GM21447 (cell line): ENCODE data around the gene BHLHE40.
"Not testable (repeated sequence)": the region's sequence is repeated elsewhere in the genome, so short reads cannot be mapped to it uniquely, and the experiment has no call there.

ENCODE experiments used
- ATAC-seq: cut with Tn5 transposase; IDR thresholded peaks from one replicate; pipeline ENCODE4 v1.9.1; 2021; ENCODE audit not compliant: unreplicated experiment

The BHLHE40 gene

GRCh38 chr3:4959180-4959579 lies 20.1 kb upstream of the BHLHE40 start:
- no peak for ATAC-seq

- ATAC-seq, result not testable (repeated sequence)
Observed at GRCh38 chr3:4961865-4962264, 17.4 kb upstream of the BHLHE40 start.

DNA sequence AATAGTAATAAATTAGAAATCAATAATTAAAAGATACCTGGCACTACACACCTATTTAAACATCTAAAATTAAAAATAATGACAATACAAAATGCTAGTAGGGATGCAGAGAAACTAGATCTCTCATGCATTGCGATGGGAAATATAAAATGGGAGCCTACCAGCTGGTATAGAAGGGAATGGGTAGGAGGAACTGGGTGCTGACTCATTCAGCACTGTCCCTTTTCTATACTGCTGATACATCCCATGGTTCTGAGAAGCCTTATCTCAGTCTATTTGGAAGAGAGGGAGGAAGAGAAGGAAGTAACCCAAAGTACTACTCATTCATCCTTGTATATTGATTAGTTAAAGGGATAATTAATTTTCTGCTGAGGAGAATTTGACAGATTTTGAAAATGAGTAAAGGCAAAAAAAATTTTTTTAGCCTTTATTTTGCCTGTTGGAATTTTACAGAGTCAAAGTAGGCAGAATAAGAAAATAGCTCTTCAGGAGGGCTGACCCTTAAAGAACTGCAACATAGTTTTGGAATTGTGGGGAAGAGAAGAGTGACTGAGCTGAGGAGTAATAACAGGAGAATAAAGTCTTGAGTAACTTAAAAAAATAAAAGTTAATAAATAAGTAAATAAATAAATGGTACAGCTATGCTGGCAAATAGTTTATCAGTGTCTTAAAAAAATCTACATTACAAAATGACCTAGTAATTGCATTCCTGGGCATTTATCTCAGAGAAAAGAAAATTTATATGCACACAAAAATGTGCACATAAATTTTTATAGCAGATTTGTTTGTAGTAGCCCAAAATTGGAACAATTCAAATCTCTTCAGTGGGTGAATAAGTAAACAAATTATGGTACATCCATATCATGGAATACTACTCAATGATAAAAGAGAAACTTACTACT lies 15.3 kb upstream of the BHLHE40 start:
- no peak for ATAC-seq

- not testable (repeated sequence) for ATAC-seq
Observed at GRCh38 chr3:4966006-4966405, 13.2 kb upstream of the BHLHE40 start.

DNA sequence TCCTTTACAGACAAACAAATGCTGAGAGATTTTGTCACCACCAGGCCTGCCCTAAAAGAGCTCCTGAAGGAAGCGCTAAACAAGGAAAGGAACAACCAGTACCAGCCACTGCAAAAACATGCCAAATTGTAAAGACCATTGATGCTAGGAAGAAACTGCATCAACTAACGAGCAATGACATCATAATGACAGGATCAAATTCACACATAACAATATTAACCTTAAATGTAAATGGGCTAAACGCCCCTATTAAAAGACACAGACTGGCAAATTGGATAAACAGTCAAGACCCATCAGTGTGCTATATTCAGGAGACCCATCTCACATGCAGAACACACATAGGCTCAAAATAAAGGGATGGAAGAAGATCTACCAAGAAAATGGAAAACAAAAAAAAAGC lies 11.6 kb upstream of the BHLHE40 start:
- ATAC-seq, result not testable (repeated sequence)

GRCh38 chr3:4971437-4971836 lies 7.8 kb upstream of the BHLHE40 start:
- not testable (repeated sequence) for ATAC-seq

GRCh38 chr3:4971838-4972237 lies 7.4 kb upstream of the BHLHE40 start:
- ATAC-seq, result no peak

- peak; percentile 26 for ATAC-seq
Observed at GRCh38 chr3:4972652-4973643, 6.3 kb upstream of the BHLHE40 start.

GRCh38 chr3:4974154-4974553 lies 5.1 kb upstream of the BHLHE40 start:
- ATAC-seq, result no peak

DNA sequence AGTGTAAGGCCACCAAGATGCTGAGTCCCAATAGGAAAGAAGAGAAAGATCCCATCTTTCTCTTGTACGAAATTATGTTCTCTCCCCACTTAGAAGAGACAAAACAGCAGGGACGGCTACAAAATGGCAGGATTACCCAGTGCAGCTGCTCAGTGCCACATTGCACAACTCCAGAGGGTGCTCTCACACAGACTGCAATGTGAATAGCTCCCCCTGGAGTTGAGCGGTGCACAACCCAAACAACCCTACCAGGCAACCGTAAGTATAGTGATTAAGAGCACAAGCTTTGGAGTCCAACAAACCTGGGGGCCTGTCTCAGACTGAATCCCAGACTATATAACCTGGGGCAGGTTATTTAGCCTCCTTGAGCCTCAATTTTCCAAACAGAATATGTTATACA lies 3.1 kb upstream of the BHLHE40 start:
- no peak for ATAC-seq

GRCh38 chr3:4977001-4977852 lies 2.0 kb upstream of the BHLHE40 start:
- ATAC-seq, result peak; percentile 39

- no peak for ATAC-seq
Observed at GRCh38 chr3:4977853-4978203, 1.4 kb upstream of the BHLHE40 start.

DNA sequence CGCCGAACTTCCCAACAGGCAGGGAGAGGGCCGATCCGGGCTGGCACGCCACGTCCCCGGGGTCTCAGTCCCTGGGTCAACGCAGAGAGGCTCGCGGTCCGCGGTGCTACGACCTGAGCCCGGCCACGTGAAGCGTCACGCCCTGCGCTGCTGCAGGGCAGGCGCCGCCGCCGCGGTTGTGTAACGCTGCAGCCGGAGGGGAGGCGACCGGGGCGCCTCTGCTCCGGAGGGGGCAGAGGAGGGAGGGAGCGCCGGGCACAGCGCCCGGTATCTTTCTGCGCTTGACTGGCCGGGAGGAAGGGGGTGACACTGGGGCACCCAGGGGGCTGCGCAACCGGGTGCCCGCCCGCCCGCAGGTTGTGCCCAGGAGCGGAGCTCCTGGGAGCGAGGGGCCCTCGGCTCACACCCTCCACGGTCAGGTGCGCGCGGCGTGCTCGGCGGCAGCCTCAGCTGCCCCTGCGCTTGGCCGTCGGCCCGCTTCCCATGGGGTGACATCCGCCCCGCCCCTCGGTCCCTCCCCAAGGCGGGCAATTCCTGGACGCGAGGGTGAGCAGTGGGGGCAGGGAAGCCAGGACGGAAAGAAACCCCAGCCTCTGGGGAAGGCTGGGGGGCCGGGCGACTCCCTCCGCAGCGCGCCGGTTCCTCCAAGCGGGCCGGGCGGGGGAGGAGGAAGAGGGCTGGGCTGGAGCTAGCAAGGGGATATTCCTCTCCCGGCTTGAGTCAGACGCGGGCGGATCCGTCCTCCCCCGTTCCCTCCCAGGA lies 852 bp upstream of the BHLHE40 start:
- peak; percentile 42 for ATAC-seq

GRCh38 chr3:4978966-4979427 lies 240 bp upstream of the BHLHE40 start:
- peak; percentile 39 for ATAC-seq

DNA sequence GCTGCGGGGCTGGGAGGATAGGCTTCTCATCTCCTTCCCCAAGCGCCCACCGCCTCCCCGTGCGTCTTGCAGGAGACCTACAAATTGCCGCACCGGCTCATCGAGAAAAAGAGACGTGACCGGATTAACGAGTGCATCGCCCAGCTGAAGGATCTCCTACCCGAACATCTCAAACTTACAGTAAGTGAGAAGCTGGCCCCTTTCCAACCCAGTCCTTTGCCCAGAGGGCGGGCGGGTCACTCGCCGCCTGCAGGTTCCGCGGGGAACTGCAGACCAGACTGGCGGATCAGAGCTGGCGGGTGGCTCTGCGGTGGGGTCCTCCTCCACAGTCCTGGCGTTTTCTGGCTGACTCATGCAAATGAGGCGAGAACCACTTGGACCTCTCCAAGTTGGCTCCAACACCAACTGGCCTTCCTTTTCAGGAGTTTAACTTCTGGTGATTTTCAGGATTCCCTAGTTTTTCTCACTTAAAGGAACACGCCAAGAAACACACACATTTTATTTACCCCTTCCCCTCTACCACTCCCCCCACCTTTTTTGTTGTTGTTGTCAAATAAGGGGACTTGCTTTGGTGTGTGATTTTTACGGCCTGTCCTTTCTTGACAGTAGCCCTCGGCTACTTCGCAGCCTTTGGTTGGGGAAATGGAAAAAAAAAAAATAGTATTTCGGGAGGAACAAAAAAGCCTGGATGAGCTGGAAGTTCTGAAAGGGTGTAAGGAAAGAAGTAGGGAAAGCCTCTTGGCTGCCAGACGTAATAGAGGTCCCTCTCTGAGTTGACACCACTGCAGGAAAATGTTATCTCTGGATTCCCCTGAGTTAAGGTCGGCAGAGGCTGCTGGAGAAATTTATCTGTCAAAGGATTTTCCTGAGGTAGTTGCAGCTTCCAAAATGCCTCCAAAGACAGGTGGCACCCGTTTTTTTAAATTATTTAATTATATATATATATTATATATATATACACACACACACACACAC lies 1.3 kb downstream of the BHLHE40 start:
- peak; percentile 5 for ATAC-seq

GRCh38 chr3:4981294-4981664 lies 2.0 kb downstream of the BHLHE40 start:
- no peak for ATAC-seq

- no peak for ATAC-seq
Observed at GRCh38 chr3:4981665-4982494, 2.6 kb downstream of the BHLHE40 start.
